Limb (tissue), 2 donors: ENCODE measurements around the gene ATXN1.
A peak's percentile ranks its signal among the peaks of the same experiment; 100 is the strongest.

Experiments
- DNase-seq, 2 donors: peaks; one replicate each; pipeline ENCODE4 v3.0.0-alpha.2; 2016; ENCODE audit errors: extremely low spot score in 2 of 2

Gene ATXN1

GRCh38 chr6:16578695-16579285, 182.5 kb downstream of the ATXN1 start:
- DNase-seq: no peak

GRCh38 chr6:16576451-16577368, 184.6 kb downstream of the ATXN1 start:
- no peak for DNase-seq

- no peak for DNase-seq
Observed at GRCh38 chr6:16575655-16576054, 185.6 kb downstream of the ATXN1 start.

GRCh38 chr6:16572943-16573342, 188.3 kb downstream of the ATXN1 start:
- no peak for DNase-seq

- DNase-seq: no peak
Observed at GRCh38 chr6:16572317-16572716, 188.9 kb downstream of the ATXN1 start.

GRCh38 chr6:16570946-16571345, 190.3 kb downstream of the ATXN1 start:
- DNase-seq: no peak

GRCh38 chr6:16570221-16570553, 191.1 kb downstream of the ATXN1 start:
- no peak for DNase-seq

GRCh38 chr6:16568128-16568527, 193.1 kb downstream of the ATXN1 start:
- no peak for DNase-seq

- DNase-seq: no peak
Observed at GRCh38 chr6:16567071-16567470, 194.2 kb downstream of the ATXN1 start.

GRCh38 chr6:16564436-16564835, 196.8 kb downstream of the ATXN1 start:
- no peak for DNase-seq

GRCh38 chr6:16563628-16564240, 197.5 kb downstream of the ATXN1 start:
- DNase-seq: no peak

- no peak for DNase-seq
Observed at GRCh38 chr6:16562498-16562897, 198.8 kb downstream of the ATXN1 start.

GRCh38 chr6:16559071-16559470, 202.2 kb downstream of the ATXN1 start:
- no peak for DNase-seq

- no peak for DNase-seq
Observed at GRCh38 chr6:16555550-16555949, 205.7 kb downstream of the ATXN1 start.

- no peak for DNase-seq
Observed at GRCh38 chr6:16553531-16553930, 207.7 kb downstream of the ATXN1 start.

- no peak for DNase-seq
Observed at GRCh38 chr6:16551466-16551865, 209.8 kb downstream of the ATXN1 start.

- no peak for DNase-seq
Observed at GRCh38 chr6:16548121-16548520, 213.1 kb downstream of the ATXN1 start.

- DNase-seq: no peak
Observed at GRCh38 chr6:16547587-16547986, 213.7 kb downstream of the ATXN1 start.

- no peak for DNase-seq
Observed at GRCh38 chr6:16546861-16547260, 214.4 kb downstream of the ATXN1 start.

- DNase-seq: no peak
Observed at GRCh38 chr6:16545382-16545781, 215.9 kb downstream of the ATXN1 start.

- DNase-seq: no peak
Observed at GRCh38 chr6:16544521-16544920, 216.7 kb downstream of the ATXN1 start.

GRCh38 chr6:16544006-16544405, 217.3 kb downstream of the ATXN1 start:
- peak; percentile 40 for DNase-seq

- no peak for DNase-seq
Observed at GRCh38 chr6:16543521-16543920, 217.7 kb downstream of the ATXN1 start.
